Measurements from ENCODE around the gene PFDN6. TPM values are rescaled to one million over a fixed set of nuclear protein-coding genes. Genes with fewer than 3 reads are reported as not detected.

Gene PFDN6
- total RNA-seq, 1 experiment from 2014 or later = 85.8 TPM

DNA sequence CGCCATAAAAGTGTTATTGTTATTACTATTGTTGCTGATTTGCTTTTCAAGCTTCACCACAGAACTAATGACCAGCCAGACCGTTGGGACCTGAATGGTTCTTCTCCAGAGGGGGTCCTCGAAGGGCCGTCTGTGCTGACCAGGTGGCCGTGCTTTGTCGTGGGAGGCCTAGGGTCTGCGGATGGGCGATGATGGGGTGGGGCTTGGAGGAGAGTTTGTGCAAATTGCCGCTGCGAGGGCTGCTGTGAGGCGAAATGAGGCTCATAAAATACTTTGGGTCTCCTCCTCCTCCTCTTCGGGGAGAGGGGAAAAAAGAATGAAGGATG, 34.2 kb downstream of the PFDN6 start:
- Mint-ChIP-seq H3K4me1 (peaks cover 43 to 45% of the 10 kb centered on the region in 2 experiments), H3K27ac (peak overlapping the region; percentile 94 to 99 (median 96); a peak in 6 of 7 replicates), H3K36me3 (ENCODE audit: insufficient read depth in 1 of 3, low read depth in 3 of 3) (peaks cover 28 to 32% (median 29%) of the 10 kb centered on the region in 3 experiments), H3K4me3 (peak overlapping the region; percentile 95 to 100), H3K27me3 (ENCODE audit: low read depth) (no peaks in the 10 kb centered on the region; the same call in 1 of the 2 replicates), H3K9me3 (peaks cover 0 to 3% of the 10 kb centered on the region in 2 experiments; a peak in 3 of 5 replicates)
- peaks cover 18% of the 10 kb centered on the region for H3K23me2 ChIP-seq (ENCODE audit: insufficient read length, low read depth, low read length, poor library complexity, severe bottlenecking)
- H3K79me2 ChIP-seq (ENCODE audit: insufficient read depth, low read length) = peaks cover 8% of the 10 kb centered on the region; the same call in 1 of the 2 replicates
- H3K14ac ChIP-seq (ENCODE audit: insufficient read depth, low read length) = no peak overlapping the region; the same call in 1 of the 2 replicates
- no peak for TF ChIP-seq CTCF (conservative IDR thresholded peaks at IDR 0.05)
- peak; percentile 41 for DNase-seq
- no peak overlapping the region for H2BK12ac ChIP-seq (ENCODE audit: insufficient read length, low read depth, low read length)
- no peak overlapping the region for H2BK20ac ChIP-seq (ENCODE audit: low read depth, low read length, poor library complexity, severe bottlenecking)
- peak overlapping the region; percentile 53 for H3K9ac ChIP-seq (ENCODE audit: extremely low read depth, insufficient read length, low read length)
- H3K18ac ChIP-seq (ENCODE audit: insufficient read length, low read depth, low read length) = peak overlapping the region; percentile 9
- no peak overlapping the region for H2BK120ac ChIP-seq (ENCODE audit: low read depth, low read length, poor library complexity, severe bottlenecking)
- no peak overlapping the region for H3K23ac ChIP-seq (ENCODE audit: insufficient read length, low read depth, low read length)
- H2BK5ac ChIP-seq (ENCODE audit: insufficient read length, low read length) = no peak overlapping the region
- H2AFZ ChIP-seq (ENCODE audit: low read length) = peak overlapping the region; percentile 60
- H2BK15ac ChIP-seq (ENCODE audit: low read depth, low read length) = no peak overlapping the region
- peak overlapping the region; percentile 93 for H3K4me2 ChIP-seq (ENCODE audit: insufficient read depth, insufficient read length, low read length)
- peaks cover 9% of the 10 kb centered on the region; the same call in 1 of the 2 replicates for H3K4me1 ChIP-seq (ENCODE audit: insufficient read depth, low read length)
- H4K20me1 ChIP-seq (ENCODE audit: control insufficient read depth, insufficient read depth, insufficient read length) = no peaks in the 10 kb centered on the region
- no peak overlapping the region for H3K4ac ChIP-seq (ENCODE audit: low read depth, low read length)
- H3K9me3 ChIP-seq (ENCODE audit: control insufficient read depth, low read depth, low read length) = no peaks in the 10 kb centered on the region
- H2AK5ac ChIP-seq (ENCODE audit: insufficient read length, low read length) = no peak overlapping the region
- H3K27ac ChIP-seq (ENCODE audit: insufficient read length, low read depth, low read length) = no peak overlapping the region
- no peak overlapping the region for H3K56ac ChIP-seq (ENCODE audit: insufficient read length, low read depth, low read length)
- H3T11ph ChIP-seq (ENCODE audit: low read length) = no peak overlapping the region
- no peak overlapping the region for H4K91ac ChIP-seq (ENCODE audit: insufficient read length, low read depth, low read length)
- no peak overlapping the region for H4K5ac ChIP-seq (ENCODE audit: insufficient read length, low read depth, low read length)
- WGBS (ENCODE audit: extremely low coverage, insufficient read length, low lambda C conversion rate) = no CpG with 5 or more reads among the region's 12 CpGs
- H4K8ac ChIP-seq (replicated peaks; ENCODE audit: insufficient read length, low read depth, low read length) = no peak overlapping the region
- H3K79me1 ChIP-seq (ENCODE audit: insufficient read depth, low read depth, low read length, poor library complexity, severe bottlenecking) = peaks cover 7% of the 10 kb centered on the region
- no peaks in the 10 kb centered on the region for H3K27me3 ChIP-seq (ENCODE audit: insufficient read depth, low read length)

Data from H9 (cell line).